GM12878 (cell line): Measurements from ENCODE around the gene RASAL1. TPM values are rescaled to one million over a fixed set of nuclear protein-coding genes. Genes with fewer than 3 reads are reported as not detected.

ENCODE experiments used
- BCL11A ChIP-seq: IDR thresholded peaks from 2 replicates; pipeline ENCODE4 v1.6.1; 2011; ENCODE audit warnings: low read depth, low read length
- CBX5 ChIP-seq: sonication (generic); IDR thresholded peaks from 2 replicates; pipeline ENCODE4 v1.6.1; 2016; ENCODE audit warnings: low read depth, moderate library complexity, mild to moderate bottlenecking, inconsistent platforms
- CHD2 ChIP-seq: IDR thresholded peaks from 2 replicates; pipeline ENCODE4 v1.6.1; 2011; ENCODE audit warnings: low read depth, low read length, improper control_type of control experiment, borderline replicate concordance
- CREB1 ChIP-seq: IDR thresholded peaks from 2 replicates; pipeline ENCODE4 v1.6.1; 2012; ENCODE audit warnings: low read depth, mild to moderate bottlenecking, inconsistent platforms
- ESRRA ChIP-seq: IDR thresholded peaks from 2 replicates; pipeline ENCODE4 v1.6.1; 2012; ENCODE audit warnings: mild to moderate bottlenecking, low read length, improper control_type of control experiment
- IKZF1 ChIP-seq: fragments of 450-650 bp; conservative IDR thresholded peaks from 2 replicates; pipeline ENCODE4 v1.6.1; 2017; ENCODE audit warnings: antibody characterized with exemption, mild to moderate bottlenecking
- JUND ChIP-seq: IDR thresholded peaks from 2 replicates; pipeline ENCODE4 v1.6.1; 2012; ENCODE audit warnings: low read depth, mild to moderate bottlenecking, low read length, improper control_type of control experiment, moderate library complexity
- MEF2A ChIP-seq: IDR thresholded peaks from 2 replicates; pipeline ENCODE4 v1.6.1; 2011; ENCODE audit warnings: low read depth, mild to moderate bottlenecking, low read length, moderate library complexity; ENCODE audit not compliant: insufficient read depth
- NR2F1 ChIP-seq: fragments of 450-650 bp; conservative IDR thresholded peaks from 2 replicates; pipeline ENCODE4 v1.6.1; 2017; ENCODE audit warnings: mild to moderate bottlenecking
- RAD21 ChIP-seq: IDR thresholded peaks from 2 replicates; pipeline ENCODE4 v1.6.1; 2011; ENCODE audit warnings: mild to moderate bottlenecking, low read depth, low read length, moderate library complexity; ENCODE audit not compliant: insufficient read depth
- SREBF1 ChIP-seq: IDR thresholded peaks from 2 replicates; pipeline ENCODE4 v1.6.1; 2012; ENCODE audit warnings: mild to moderate bottlenecking, low read length
- TCF12 ChIP-seq: IDR thresholded peaks from 2 replicates; pipeline ENCODE4 v1.6.1; 2011; ENCODE audit warnings: low read depth, mild to moderate bottlenecking, low read length
- ZBTB4 ChIP-seq: fragments of 450-650 bp; formaldehyde crosslinking; IDR thresholded peaks from 2 replicates; pipeline ENCODE4 v1.4.0; 2022; ENCODE audit warnings: mild to moderate bottlenecking, moderate library complexity
- ZSCAN29 ChIP-seq: fragments of 450-650 bp; IDR thresholded peaks from 2 replicates; pipeline ENCODE4 v1.6.1; 2017; ENCODE audit warnings: mild to moderate bottlenecking, moderate library complexity
- polyA plus RNA-seq, 11 experiments: library from polyadenylated mRNA; depleted of rRNA in 4 of 11; unstranded in 6 of 11; stranded (reverse) in 5 of 11; fragments of >200 nt; fragmentation: Nextera tagmentation in 4 of 11; fragmentation: Illumina TruSeq in 1 of 11; extraction: Ambion mirVana in 4 of 11; extraction: Trizol in 1 of 11; gene quantifications; 1 replicate in 1 of 11; 2 replicates in 10 of 11; pipeline versions ENCODE4 v1.2.1 to v1.2.3, GENCODE V29; 2011 to 2016; ENCODE audit warnings: inconsistent platforms in 2 of 11, missing spikeins in 2 of 11, low read depth in 1 of 11
- total RNA-seq, 4 experiments: library from RNA; depleted of rRNA in 3 of 4; stranded (reverse); fragments of >200 nt in 3 of 4; fragmentation: Illumina TruSeq in 1 of 4; extraction: Trizol in 1 of 4; gene quantifications; 2 replicates each; pipeline versions ENCODE4 v1.2.1 to v1.2.3, GENCODE V29; 2013 to 2021
- TF ChIP-seq, protein P1 (sequence below): fragments of 450-650 bp; IDR thresholded peaks from 2 replicates; pipeline ENCODE4 v1.6.1; 2017; ENCODE audit warnings: low read depth, mild to moderate bottlenecking, moderate library complexity
- TF ChIP-seq, protein P2 (sequence below): fragments of 450-650 bp; IDR thresholded peaks from 2 replicates; pipeline ENCODE4 v1.6.1; 2017; ENCODE audit warnings: antibody characterized with exemption, mild to moderate bottlenecking, moderate library complexity
- TF ChIP-seq, protein P3 (sequence below): fragments of 450-650 bp; IDR thresholded peaks from 2 replicates; pipeline ENCODE4 v1.6.1; 2017; ENCODE audit warnings: mild to moderate bottlenecking, moderate library complexity

RASAL1 gene
- total and polyA plus RNA-seq, 10 of the 15 experiments (the other 5 are each of a cell fraction or from before 2014, with no cell fraction given), result 0.12 to 1.0 (median 0.52) TPM; not detected in 6

GRCh38 chr12:113086249-113087164 lies 49.1 kb downstream of the RASAL1 start (continued):
- TF ChIP-seq, protein P1, sequence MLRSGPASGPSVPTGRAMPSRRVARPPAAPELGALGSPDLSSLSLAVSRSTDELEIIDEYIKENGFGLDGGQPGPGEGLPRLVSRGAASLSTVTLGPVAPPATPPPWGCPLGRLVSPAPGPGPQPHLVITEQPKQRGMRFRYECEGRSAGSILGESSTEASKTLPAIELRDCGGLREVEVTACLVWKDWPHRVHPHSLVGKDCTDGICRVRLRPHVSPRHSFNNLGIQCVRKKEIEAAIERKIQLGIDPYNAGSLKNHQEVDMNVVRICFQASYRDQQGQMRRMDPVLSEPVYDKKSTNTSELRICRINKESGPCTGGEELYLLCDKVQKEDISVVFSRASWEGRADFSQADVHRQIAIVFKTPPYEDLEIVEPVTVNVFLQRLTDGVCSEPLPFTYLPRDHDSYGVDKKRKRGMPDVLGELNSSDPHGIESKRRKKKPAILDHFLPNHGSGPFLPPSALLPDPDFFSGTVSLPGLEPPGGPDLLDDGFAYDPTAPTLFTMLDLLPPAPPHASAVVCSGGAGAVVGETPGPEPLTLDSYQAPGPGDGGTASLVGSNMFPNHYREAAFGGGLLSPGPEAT, result peak; percentile 45; the same call in 1 of the 2 replicates
- TF ChIP-seq IKZF1, result peak; percentile 52
- 0 out of 2 replicates have a peak, but pooled peaks have one; percentile 11 for TF ChIP-seq MEF2A
- peak; percentile 82 for TF ChIP-seq TCF12
- peak; percentile 67; the same call in 1 of the 2 replicates for TF ChIP-seq ESRRA
- no peak for TF ChIP-seq CBX5
- TF ChIP-seq, protein P2, sequence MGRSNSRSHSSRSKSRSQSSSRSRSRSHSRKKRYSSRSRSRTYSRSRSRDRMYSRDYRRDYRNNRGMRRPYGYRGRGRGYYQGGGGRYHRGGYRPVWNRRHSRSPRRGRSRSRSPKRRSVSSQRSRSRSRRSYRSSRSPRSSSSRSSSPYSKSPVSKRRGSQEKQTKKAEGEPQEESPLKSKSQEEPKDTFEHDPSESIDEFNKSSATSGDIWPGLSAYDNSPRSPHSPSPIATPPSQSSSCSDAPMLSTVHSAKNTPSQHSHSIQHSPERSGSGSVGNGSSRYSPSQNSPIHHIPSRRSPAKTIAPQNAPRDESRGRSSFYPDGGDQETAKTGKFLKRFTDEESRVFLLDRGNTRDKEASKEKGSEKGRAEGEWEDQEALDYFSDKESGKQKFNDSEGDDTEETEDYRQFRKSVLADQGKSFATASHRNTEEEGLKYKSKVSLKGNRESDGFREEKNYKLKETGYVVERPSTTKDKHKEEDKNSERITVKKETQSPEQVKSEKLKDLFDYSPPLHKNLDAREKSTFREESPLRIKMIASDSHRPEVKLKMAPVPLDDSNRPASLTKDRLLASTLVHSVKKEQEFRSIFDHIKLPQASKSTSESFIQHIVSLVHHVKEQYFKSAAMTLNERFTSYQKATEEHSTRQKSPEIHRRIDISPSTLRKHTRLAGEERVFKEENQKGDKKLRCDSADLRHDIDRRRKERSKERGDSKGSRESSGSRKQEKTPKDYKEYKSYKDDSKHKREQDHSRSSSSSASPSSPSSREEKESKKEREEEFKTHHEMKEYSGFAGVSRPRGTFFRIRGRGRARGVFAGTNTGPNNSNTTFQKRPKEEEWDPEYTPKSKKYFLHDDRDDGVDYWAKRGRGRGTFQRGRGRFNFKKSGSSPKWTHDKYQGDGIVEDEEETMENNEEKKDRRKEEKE, result no peak
- no peak for TF ChIP-seq RAD21
- TF ChIP-seq SREBF1, result no peak
- peak; percentile 46; the same call in 1 of the 2 replicates for TF ChIP-seq CHD2
- no peak for TF ChIP-seq ZSCAN29
- peak; percentile 29; the same call in 1 of the 2 replicates for TF ChIP-seq CREB1
- peak; percentile 63; the same call in 1 of the 2 replicates for TF ChIP-seq NR2F1
- no peak for TF ChIP-seq JUND
- TF ChIP-seq, protein P3, sequence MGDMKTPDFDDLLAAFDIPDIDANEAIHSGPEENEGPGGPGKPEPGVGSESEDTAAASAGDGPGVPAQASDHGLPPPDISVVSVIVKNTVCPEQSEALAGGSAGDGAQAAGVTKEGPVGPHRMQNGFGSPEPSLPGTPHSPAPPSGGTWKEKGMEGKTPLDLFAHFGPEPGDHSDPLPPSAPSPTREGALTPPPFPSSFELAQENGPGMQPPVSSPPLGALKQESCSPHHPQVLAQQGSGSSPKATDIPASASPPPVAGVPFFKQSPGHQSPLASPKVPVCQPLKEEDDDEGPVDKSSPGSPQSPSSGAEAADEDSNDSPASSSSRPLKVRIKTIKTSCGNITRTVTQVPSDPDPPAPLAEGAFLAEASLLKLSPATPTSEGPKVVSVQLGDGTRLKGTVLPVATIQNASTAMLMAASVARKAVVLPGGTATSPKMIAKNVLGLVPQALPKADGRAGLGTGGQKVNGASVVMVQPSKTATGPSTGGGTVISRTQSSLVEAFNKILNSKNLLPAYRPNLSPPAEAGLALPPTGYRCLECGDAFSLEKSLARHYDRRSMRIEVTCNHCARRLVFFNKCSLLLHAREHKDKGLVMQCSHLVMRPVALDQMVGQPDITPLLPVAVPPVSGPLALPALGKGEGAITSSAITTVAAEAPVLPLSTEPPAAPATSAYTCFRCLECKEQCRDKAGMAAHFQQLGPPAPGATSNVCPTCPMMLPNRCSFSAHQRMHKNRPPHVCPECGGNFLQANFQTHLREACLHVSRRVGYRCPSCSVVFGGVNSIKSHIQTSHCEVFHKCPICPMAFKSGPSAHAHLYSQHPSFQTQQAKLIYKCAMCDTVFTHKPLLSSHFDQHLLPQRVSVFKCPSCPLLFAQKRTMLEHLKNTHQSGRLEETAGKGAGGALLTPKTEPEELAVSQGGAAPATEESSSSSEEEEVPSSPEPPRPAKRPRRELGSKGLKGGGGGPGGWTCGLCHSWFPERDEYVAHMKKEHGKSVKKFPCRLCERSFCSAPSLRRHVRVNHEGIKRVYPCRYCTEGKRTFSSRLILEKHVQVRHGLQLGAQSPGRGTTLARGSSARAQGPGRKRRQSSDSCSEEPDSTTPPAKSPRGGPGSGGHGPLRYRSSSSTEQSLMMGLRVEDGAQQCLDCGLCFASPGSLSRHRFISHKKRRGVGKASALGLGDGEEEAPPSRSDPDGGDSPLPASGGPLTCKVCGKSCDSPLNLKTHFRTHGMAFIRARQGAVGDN, result 0 out of 2 replicates have a peak, but pooled peaks have one; percentile 50
- peak; percentile 47 for TF ChIP-seq BCL11A
- TF ChIP-seq ZBTB4, result no peak
